ENCODE data around the gene PNLIPRP2.

Gene PNLIPRP2

GRCh38 chr10:116613471-116613870, 7.3 kb upstream of the PNLIPRP2 start:
- no peak for DNase-seq

- DNase-seq, result no peak
Measured at GRCh38 chr10:116614796-116615195, 6.0 kb upstream of the PNLIPRP2 start.

GRCh38 chr10:116615199-116615776, 5.5 kb upstream of the PNLIPRP2 start:
- DNase-seq, result no peak

GRCh38 chr10:116621476-116621875, 723 bp downstream of the PNLIPRP2 start:
- DNase-seq, result no peak

GRCh38 chr10:116621934-116622655, 1.3 kb downstream of the PNLIPRP2 start:
- DNase-seq, result no peak

- DNase-seq, result no peak
Measured at GRCh38 chr10:116625845-116626244, 5.1 kb downstream of the PNLIPRP2 start.

- DNase-seq, result no peak
Measured at GRCh38 chr10:116626815-116627214, 6.1 kb downstream of the PNLIPRP2 start.

- DNase-seq, result no peak
Measured at GRCh38 chr10:116627386-116627933, 6.7 kb downstream of the PNLIPRP2 start.

- no peak for DNase-seq
Measured at GRCh38 chr10:116629340-116629739, 8.6 kb downstream of the PNLIPRP2 start.

GRCh38 chr10:116630020-116630419, 9.3 kb downstream of the PNLIPRP2 start:
- DNase-seq, result no peak

GRCh38 chr10:116631871-116632295, 11.1 kb downstream of the PNLIPRP2 start:
- no peak for DNase-seq

- DNase-seq, result no peak
Measured at GRCh38 chr10:116632596-116633215, 12.0 kb downstream of the PNLIPRP2 start.

- DNase-seq, result no peak
Measured at GRCh38 chr10:116633216-116633600, 12.5 kb downstream of the PNLIPRP2 start.

- DNase-seq, result no peak
Measured at GRCh38 chr10:116634126-116634975, 13.6 kb downstream of the PNLIPRP2 start.

- DNase-seq, result no peak
Measured at GRCh38 chr10:116636385-116636784, 15.6 kb downstream of the PNLIPRP2 start.

- DNase-seq, result no peak
Measured at GRCh38 chr10:116636976-116637375, 16.2 kb downstream of the PNLIPRP2 start.

GRCh38 chr10:116637830-116638229, 17.1 kb downstream of the PNLIPRP2 start:
- DNase-seq, result no peak

GRCh38 chr10:116646502-116646901, 25.7 kb downstream of the PNLIPRP2 start:
- no peak for DNase-seq

- DNase-seq, result no peak
Measured at GRCh38 chr10:116648903-116649302, 28.1 kb downstream of the PNLIPRP2 start.

GRCh38 chr10:116653885-116654284, 33.1 kb downstream of the PNLIPRP2 start:
- DNase-seq, result no peak

GRCh38 chr10:116654816-116655215, 34.1 kb downstream of the PNLIPRP2 start:
- no peak for DNase-seq

- DNase-seq, result no peak
Measured at GRCh38 chr10:116655568-116655967, 34.8 kb downstream of the PNLIPRP2 start.

GRCh38 chr10:116656044-116656443, 35.3 kb downstream of the PNLIPRP2 start:
- DNase-seq, result no peak

Measured in activated CD8-positive, alpha-beta memory T cell treated with anti-CD3 and anti-CD28 coated beads, Interleukin-2, amount 50 U/mL, for 4 hours (primary cell).